ENCODE results near the gene RNF150.
A peak's percentile ranks its signal among the peaks of the same experiment; 100 is the strongest.

Gene RNF150

GRCh38 chr4:141041021-141041476 is 92.2 kb downstream of the RNF150 start (continued):
- no peak for TF ChIP-seq ZNF341 (tag by site-specific recombination; IDR thresholded peaks at IDR 0.05; ENCODE audit: low read depth)
- TF ChIP-seq OSR2 (tag by site-specific recombination; IDR thresholded peaks at IDR 0.05) = peak; percentile 94
- TF ChIP-seq ZNF645 (tag by site-specific recombination; IDR thresholded peaks at IDR 0.05) = 0 out of 2 replicates have a peak, but pooled peaks have one; percentile 28
- no peak for TF ChIP-seq ZNF785 (tag by site-specific recombination; IDR thresholded peaks at IDR 0.05)
- no peak for TF ChIP-seq ZNF654 (tag by site-specific recombination; IDR thresholded peaks at IDR 0.05; ENCODE audit: low read depth)
- no peak for TF ChIP-seq PRDM1 (tag by site-specific recombination; IDR thresholded peaks at IDR 0.05)
- no peak for TF ChIP-seq ZNF302 (tag by site-specific recombination; IDR thresholded peaks at IDR 0.05; ENCODE audit: low read depth)
- TF ChIP-seq ZNF843 (tag by site-specific recombination; IDR thresholded peaks at IDR 0.05) = peak; percentile 97
- TF ChIP-seq INSM2 (tag by site-specific recombination; IDR thresholded peaks at IDR 0.05) = peak; percentile 92
- no peak for TF ChIP-seq ZBTB26 (tag by site-specific recombination; optimal IDR thresholded peaks at IDR 0.05)
- no peak for TF ChIP-seq ZSCAN18 (tag by site-specific recombination; IDR thresholded peaks at IDR 0.05)
- no peak for TF ChIP-seq KLF7 (tag by site-specific recombination; IDR thresholded peaks at IDR 0.05; ENCODE audit: borderline replicate concordance)
- TF ChIP-seq KLF1 (tag by site-specific recombination; IDR thresholded peaks at IDR 0.05) = 0 out of 2 replicates have a peak, but pooled peaks have one; percentile 11
- TF ChIP-seq PRDM4 (tag by site-specific recombination; IDR thresholded peaks at IDR 0.05) = peak; percentile 87
- TF ChIP-seq MEIS1 (CRISPR knock-in tag; IDR thresholded peaks at IDR 0.05; ENCODE audit: borderline replicate concordance) = no peak
- TF ChIP-seq ZNF155 (tag by site-specific recombination; IDR thresholded peaks at IDR 0.05) = no peak
- TF ChIP-seq ZNF24 (tag by site-specific recombination; IDR thresholded peaks at IDR 0.05) = peak; percentile 95
- peak; percentile 23; the same call in 1 of the 2 replicates for TF ChIP-seq ZBTB8A (tag by site-specific recombination; IDR thresholded peaks at IDR 0.05)
- peak; percentile 86 for TF ChIP-seq BCL11A (tag by site-specific recombination; IDR thresholded peaks at IDR 0.05; ENCODE audit: low read depth)
- TF ChIP-seq ZNF488 (tag by site-specific recombination; IDR thresholded peaks at IDR 0.05) = peak; percentile 72; the same call in 1 of the 2 replicates
- peak; percentile 68; the same call in 1 of the 2 replicates for TF ChIP-seq ZFP69B (tag by site-specific recombination; IDR thresholded peaks at IDR 0.05)
- no peak for TF ChIP-seq RBAK (tag by site-specific recombination; IDR thresholded peaks at IDR 0.05)
- no peak for TF ChIP-seq ZNF426 (tag by site-specific recombination; IDR thresholded peaks at IDR 0.05)
- TF ChIP-seq ZBTB20 (tag by site-specific recombination; IDR thresholded peaks at IDR 0.05) = peak; percentile 21; the same call in 1 of the 2 replicates
- no peak for TF ChIP-seq KLF9 (tag by site-specific recombination; IDR thresholded peaks at IDR 0.05; ENCODE audit: low read depth)
- no peak for TF ChIP-seq ZNF248 (tag by site-specific recombination; IDR thresholded peaks at IDR 0.05)
- no peak for TF ChIP-seq SETDB1 (IDR thresholded peaks at IDR 0.05; ENCODE audit: insufficient read length, low read length)
- TF ChIP-seq ZNF324 (tag by site-specific recombination; IDR thresholded peaks at IDR 0.05) = no peak
- TF ChIP-seq ZNF394 (tag by site-specific recombination; IDR thresholded peaks at IDR 0.05; ENCODE audit: borderline replicate concordance) = no peak
- no peak for TF ChIP-seq ZFP41 (tag by site-specific recombination; IDR thresholded peaks at IDR 0.05; ENCODE audit: borderline replicate concordance)
- TF ChIP-seq YY2 (tag by site-specific recombination; IDR thresholded peaks at IDR 0.05) = no peak
- TF ChIP-seq ZNF629 (tag by site-specific recombination; IDR thresholded peaks at IDR 0.05) = peak; percentile 91
- TF ChIP-seq ZNF391 (tag by site-specific recombination; IDR thresholded peaks at IDR 0.05; ENCODE audit: borderline replicate concordance, low read depth) = no peak; the same call in 1 of the 2 replicates
